OCI-LY1 (cell line): ENCODE results near the gene DDX19B.

ENCODE experiments used
- EZH2 ChIP-seq: fragments of 200-600 bp; sonication (generic), shearing (Covaris generic); IDR thresholded peaks from 2 replicates; pipeline ENCODE4 v1.8.0; 2017; ENCODE audit warnings: borderline replicate concordance, mixed run types, mild to moderate bottlenecking, antibody characterized with exemption, low read length, moderate library complexity, mixed read lengths
- TF ChIP-seq, protein P1 (sequence below): fragments of 200-600 bp; sonication (generic), shearing (Covaris generic); IDR thresholded peaks from 2 replicates; pipeline ENCODE4 v1.5.1; 2017; ENCODE audit warnings: mild to moderate bottlenecking, antibody characterized with exemption, low read length, moderate library complexity, mixed read lengths

GRCh38 chr16:70257391-70257790 lies 41.6 kb upstream of the DDX19B start:
- TF ChIP-seq, protein P1, sequence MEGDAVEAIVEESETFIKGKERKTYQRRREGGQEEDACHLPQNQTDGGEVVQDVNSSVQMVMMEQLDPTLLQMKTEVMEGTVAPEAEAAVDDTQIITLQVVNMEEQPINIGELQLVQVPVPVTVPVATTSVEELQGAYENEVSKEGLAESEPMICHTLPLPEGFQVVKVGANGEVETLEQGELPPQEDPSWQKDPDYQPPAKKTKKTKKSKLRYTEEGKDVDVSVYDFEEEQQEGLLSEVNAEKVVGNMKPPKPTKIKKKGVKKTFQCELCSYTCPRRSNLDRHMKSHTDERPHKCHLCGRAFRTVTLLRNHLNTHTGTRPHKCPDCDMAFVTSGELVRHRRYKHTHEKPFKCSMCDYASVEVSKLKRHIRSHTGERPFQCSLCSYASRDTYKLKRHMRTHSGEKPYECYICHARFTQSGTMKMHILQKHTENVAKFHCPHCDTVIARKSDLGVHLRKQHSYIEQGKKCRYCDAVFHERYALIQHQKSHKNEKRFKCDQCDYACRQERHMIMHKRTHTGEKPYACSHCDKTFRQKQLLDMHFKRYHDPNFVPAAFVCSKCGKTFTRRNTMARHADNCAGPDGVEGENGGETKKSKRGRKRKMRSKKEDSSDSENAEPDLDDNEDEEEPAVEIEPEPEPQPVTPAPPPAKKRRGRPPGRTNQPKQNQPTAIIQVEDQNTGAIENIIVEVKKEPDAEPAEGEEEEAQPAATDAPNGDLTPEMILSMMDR = no peak
- no peak for TF ChIP-seq EZH2
